Skin of body (tissue), 2 donors: ENCODE results near the gene IGFL3. TPM values are rescaled to one million over a fixed set of nuclear protein-coding genes. Genes with fewer than 3 reads are reported as not detected.

ENCODE experiments used
- DNase-seq: peaks from one replicate; lab custom pipeline; 2025; lab: John Stamatoyannopoulos, UW
- total RNA-seq: library from RNA; depleted of rRNA; stranded (reverse); fragments of >200 nt; gene quantifications from one replicate; pipeline ENCODE4 v1.2.3, GENCODE V29; 2014

The IGFL3 gene
- total RNA-seq, 1 donor from 2014 or later: 5.9 TPM

- peak; percentile 53 for DNase-seq
These were observed 47.3 kb downstream of the IGFL3 start for GRCh38 chr19:46076951-46077814.

- DNase-seq: no peak
These were observed 48.2 kb downstream of the IGFL3 start for GRCh38 chr19:46076031-46076880.

- no peak for DNase-seq
These were observed 51.1 kb downstream of the IGFL3 start for GRCh38 chr19:46073268-46073922.

Other genes with a start within 250 kb of the IGFL3 start
- gene IRF2BP1, start 238.5 kb downstream of the IGFL3 start, total RNA-seq: 14.5 TPM
- gene MYPOP, start 222.1 kb downstream of the IGFL3 start, total RNA-seq: 1.1 TPM
- not detected for gene NANOS2, start 209.9 kb downstream of the IGFL3 start, total RNA-seq
- 0.59 TPM for gene NOVA2, start 150.8 kb downstream of the IGFL3 start, total RNA-seq
- gene CCDC61, start 129.2 kb downstream of the IGFL3 start, total RNA-seq: 6.1 TPM
- 5.3 TPM for gene PGLYRP1, start 101.6 kb downstream of the IGFL3 start, total RNA-seq
- 4.7 TPM for gene IGFL4, start 83.7 kb downstream of the IGFL3 start, total RNA-seq
- 19.9 TPM for gene IGFL2, start 23.6 kb upstream of the IGFL3 start, total RNA-seq
- gene IGFL1, start 105.1 kb upstream of the IGFL3 start, total RNA-seq: 0.69 TPM
- 59.6 TPM for gene HIF3A, start 172.4 kb upstream of the IGFL3 start, total RNA-seq
- 41.6 TPM for gene PPP5C, start 222.4 kb upstream of the IGFL3 start, total RNA-seq